ENCODE results near the gene ASB16. TPM values are rescaled to one million over a fixed set of nuclear protein-coding genes. Genes with fewer than 3 reads are reported as not detected.

The ASB16 gene
- total and polyA plus RNA-seq, 9 of the 15 experiments (the other 6 are each of a cell fraction or from before 2014, with no cell fraction given) = 0.03 to 0.07 TPM; not detected in 7

- TF ChIP-seq MGA (IDR thresholded peaks at IDR 0.05) (peak; percentile 80), ZNF583 (CRISPR knock-in tag; IDR thresholded peaks at IDR 0.05) (no peak), SMAD3 (CRISPR knock-in tag; conservative IDR thresholded peaks at IDR 0.05) (0 out of 2 replicates have a peak, but pooled peaks have one; percentile 7), HLTF (IDR thresholded peaks at IDR 0.05) (no peak), KAT2B (IDR thresholded peaks at IDR 0.05; ENCODE audit: low read depth, low read length) (no peak), E2F4 (CRISPR knock-in tag; IDR thresholded peaks at IDR 0.05; ENCODE audit: low read depth) (no peak), KLF10 (CRISPR knock-in tag; IDR thresholded peaks at IDR 0.05) (no peak), ESRRA (IDR thresholded peaks at IDR 0.05; ENCODE audit: borderline replicate concordance, low read depth) (peak; percentile 41; the same call in 1 of the 2 replicates), ZNF395 (CRISPR knock-in tag; IDR thresholded peaks at IDR 0.05) (no peak), TCF7L2 (IDR thresholded peaks at IDR 0.05; ENCODE audit: low read depth, low read length) (no peak), ZBTB1 (CRISPR knock-in tag; IDR thresholded peaks at IDR 0.05; ENCODE audit: borderline replicate concordance, low read depth) (no peak; the same call in 1 of the 2 replicates), SAFB (IDR thresholded peaks at IDR 0.05; ENCODE audit: borderline replicate concordance, low read depth, low read length) (no peak), EP400 (IDR thresholded peaks at IDR 0.05) (0 out of 2 replicates have a peak, but pooled peaks have one; percentile 54)
Observed at GRCh38 chr17:44159519-44160210, 10.8 kb upstream of the ASB16 start (continued).
